Smooth muscle cell of bladder (primary cell): ENCODE data around the gene TTPAL. TPM values are rescaled to one million over a fixed set of nuclear protein-coding genes. Genes with fewer than 3 reads are reported as not detected.

Source experiments
- total RNA-seq: library from RNA; depleted of rRNA; stranded (reverse); fragments of >200 nt; gene quantifications from 2 replicates; pipeline ENCODE4 v1.2.3, GENCODE V29; 2014

Gene TTPAL, protein sequence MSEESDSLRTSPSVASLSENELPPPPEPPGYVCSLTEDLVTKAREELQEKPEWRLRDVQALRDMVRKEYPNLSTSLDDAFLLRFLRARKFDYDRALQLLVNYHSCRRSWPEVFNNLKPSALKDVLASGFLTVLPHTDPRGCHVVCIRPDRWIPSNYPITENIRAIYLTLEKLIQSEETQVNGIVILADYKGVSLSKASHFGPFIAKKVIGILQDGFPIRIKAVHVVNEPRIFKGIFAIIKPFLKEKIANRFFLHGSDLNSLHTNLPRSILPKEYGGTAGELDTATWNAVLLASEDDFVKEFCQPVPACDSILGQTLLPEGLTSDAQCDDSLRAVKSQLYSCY
- 7.1 and 9.2 TPM in 2 replicates for total RNA-seq

DNA sequence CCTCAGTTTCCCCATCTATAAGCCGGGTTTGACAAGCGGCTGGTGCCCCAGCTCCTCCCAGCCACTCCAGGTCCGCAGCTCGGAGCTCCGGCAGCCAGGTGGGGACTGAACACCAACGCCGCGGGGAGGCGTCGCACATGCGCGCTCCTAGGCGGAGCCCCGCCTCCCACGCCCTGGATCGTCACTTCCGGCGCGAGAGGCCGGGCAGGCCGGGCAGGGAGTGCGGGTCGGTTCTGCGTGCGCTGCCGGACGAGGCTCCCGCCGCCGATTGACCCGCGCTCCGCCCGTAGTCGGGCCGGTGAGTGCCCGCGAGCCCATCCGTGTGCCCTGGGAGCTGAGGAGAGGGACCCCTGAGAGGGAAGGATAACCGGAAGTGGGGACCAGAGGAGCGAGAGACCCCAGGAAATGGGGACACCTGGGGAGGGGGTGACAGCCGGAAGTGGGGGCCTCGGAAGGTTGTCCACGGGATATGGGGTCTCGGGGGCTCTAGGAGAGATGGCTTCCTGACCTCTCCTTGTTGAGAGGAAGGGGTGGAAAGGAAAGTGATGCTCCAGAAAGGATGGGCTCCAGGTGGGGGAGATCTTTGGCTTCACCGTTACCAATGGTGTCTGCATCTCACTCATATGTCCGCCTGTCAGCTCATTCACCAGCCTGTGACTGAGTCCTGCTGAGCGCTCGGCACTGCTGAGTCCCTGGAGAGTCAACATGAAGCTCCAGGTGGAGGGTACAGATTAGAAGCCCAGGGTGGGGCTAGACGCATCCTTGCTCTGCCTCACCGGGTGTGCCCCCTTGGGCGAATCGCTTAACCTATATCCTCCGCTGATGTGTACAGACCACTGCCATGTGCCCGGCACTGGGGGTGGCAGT is at the start of gene TTPAL:
Gene TTPAL (plus strand): TSS at position 181 of the 867 bp plus-strand sequence. CDS start 4,126 bp downstream, outside the sequence.

DNA sequence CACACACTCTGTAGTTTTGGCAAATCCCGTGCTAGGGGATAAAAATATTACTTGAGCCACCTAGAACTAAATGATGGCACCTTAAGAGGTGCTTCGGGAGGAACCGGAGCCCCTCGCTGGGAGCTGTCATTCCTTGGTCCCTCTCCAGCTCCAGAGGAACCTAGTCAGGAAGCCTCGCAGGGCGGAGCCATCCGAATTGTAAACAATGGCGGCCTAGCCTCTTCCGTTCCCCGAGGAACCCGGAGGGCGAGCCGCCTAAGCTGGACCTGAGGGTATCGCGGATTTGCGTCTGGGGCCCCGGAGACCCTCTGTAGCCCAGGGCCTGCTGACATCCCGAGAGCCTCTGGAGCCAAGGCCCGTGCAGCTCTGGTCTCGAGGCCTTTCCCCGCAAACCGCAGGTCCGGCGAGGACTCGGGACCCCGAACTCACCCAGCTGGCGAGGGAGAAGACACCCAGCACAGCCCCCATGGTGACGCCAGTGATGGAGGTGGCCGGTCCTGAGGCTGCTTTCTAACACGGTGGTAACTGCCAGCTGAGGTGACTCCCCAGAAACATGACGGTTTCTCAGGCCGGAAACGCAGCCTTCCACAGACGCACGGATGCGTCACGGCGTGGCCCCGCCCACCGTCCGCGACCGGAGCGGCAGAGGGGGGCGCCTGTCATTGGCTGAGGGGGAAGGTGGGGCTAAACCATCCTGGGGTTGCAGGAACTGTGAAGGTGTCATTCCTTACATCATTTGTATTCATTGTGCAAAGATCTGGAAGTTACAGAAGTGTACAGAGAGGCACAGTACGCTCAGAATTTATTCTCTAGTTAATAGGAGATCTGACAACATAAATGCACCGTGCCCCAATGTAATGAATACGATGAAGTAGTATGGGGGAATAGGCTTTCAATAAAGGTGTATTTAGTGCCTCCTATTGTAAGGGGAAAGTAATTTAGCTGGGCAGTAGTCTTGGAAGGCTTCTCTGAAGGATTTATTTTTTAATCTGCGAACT is 46.1 kb downstream of the TTPAL start, which contains the start of gene SERINC3:
Gene SERINC3 (minus strand): TSS at position 587 of the 998 bp plus-strand sequence. CDS start 119 bp downstream, at position 468.

Other genes starting within 250 kb of the TTPAL start
- gene GDAP1L1, start 228.6 kb upstream of the TTPAL start, total RNA-seq: under 0.01 and 0.09 TPM in 2 replicates
- gene FITM2, start 164.7 kb upstream of the TTPAL start, total RNA-seq: 5.2 and 6.1 TPM in 2 replicates
- not detected in 2 replicates for gene R3HDML, start 138.8 kb upstream of the TTPAL start, total RNA-seq
- not detected in 2 replicates for gene HNF4A, start 120.2 kb upstream of the TTPAL start, total RNA-seq
- 118 and 157 TPM in 2 replicates for gene SERINC3, start 46.2 kb downstream of the TTPAL start, total RNA-seq
- gene PKIG, start 106.7 kb downstream of the TTPAL start, total RNA-seq: 88.0 and 120 TPM in 2 replicates
- 5.3 and 14.7 TPM in 2 replicates for gene ADA, start 175.8 kb downstream of the TTPAL start, total RNA-seq
- gene CCN5, start 239.5 kb downstream of the TTPAL start, total RNA-seq: 1.1 and 5.0 TPM in 2 replicates